Transverse colon (tissue), 4 donors: ENCODE data around the gene NIPAL4.

Experiments
- CTCF ChIP-seq, 5 experiments: fragments of 200-600 bp in 3 of 5; fragments of 450-650 bp in 2 of 5; sonication (generic) in 3 of 5; IDR thresholded peaks; 1 replicate in 2 of 5; 2 replicates in 3 of 5; pipeline ENCODE4 v1.5.1; 2016 to 2017; ENCODE audit warnings: antibody characterized with exemption in 5 of 5, inconsistent platforms in 3 of 5, mild to moderate bottlenecking in 2 of 5, moderate library complexity in 1 of 5
- POLR2AphosphoS5 ChIP-seq, 3 donors: sonication (generic); formaldehyde crosslinking; IDR thresholded peaks; one replicate each; pipeline ENCODE4 v1.6.1; 2016; ENCODE audit warnings: antibody characterized with exemption in 3 of 3

- TF ChIP-seq CTCF (IDR thresholded peaks at IDR 0.05) (no peak), POLR2AphosphoS5 (IDR thresholded peaks at IDR 0.05) (no peak)
Measured at GRCh38 chr5:157509587-157509986, 49.6 kb downstream of the NIPAL4 start.
